HG03460 (cell line): Measurements from ENCODE around the gene MRPS9.

Experiments
- ATAC-seq: cut with Tn5 transposase; IDR thresholded peaks from one replicate; pipeline ENCODE4 v1.9.1; 2021; ENCODE audit not compliant: unreplicated experiment

The MRPS9 gene

DNA sequence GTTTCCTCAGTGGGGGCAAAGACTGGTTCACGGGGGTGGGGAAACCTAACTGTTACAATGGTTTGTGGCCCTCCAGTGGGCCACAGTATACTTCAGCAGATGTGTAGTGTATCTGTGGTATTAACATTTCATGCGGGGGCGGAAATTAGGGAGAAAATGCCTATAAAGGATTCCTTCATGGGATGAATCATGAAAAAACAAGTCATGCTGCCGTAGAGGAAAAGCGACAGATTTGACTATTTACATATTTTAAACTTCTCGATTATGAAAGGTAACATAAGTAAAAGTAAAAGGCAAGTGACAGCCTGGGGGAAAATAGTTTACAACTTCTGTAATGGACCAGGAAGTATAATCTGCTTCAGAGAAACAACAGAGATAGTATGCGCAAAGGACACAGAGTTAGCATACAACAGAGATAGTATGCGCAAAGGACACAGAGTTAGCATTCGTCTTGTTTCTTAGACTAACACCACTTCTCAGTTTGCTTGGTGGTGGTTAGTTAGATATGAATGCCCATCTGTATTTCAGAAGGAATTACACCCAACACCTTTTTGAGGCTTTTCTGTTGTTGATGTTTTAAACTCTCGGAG lies 41.1 kb downstream of the MRPS9 start:
- ATAC-seq = no peak

- no peak for ATAC-seq
Measured at GRCh38 chr2:105080461-105080860, 42.6 kb downstream of the MRPS9 start.

- no peak for ATAC-seq
Measured at GRCh38 chr2:105081006-105081601, 43.2 kb downstream of the MRPS9 start.

- ATAC-seq = no peak
Measured at GRCh38 chr2:105082107-105082506, 44.2 kb downstream of the MRPS9 start.

DNA sequence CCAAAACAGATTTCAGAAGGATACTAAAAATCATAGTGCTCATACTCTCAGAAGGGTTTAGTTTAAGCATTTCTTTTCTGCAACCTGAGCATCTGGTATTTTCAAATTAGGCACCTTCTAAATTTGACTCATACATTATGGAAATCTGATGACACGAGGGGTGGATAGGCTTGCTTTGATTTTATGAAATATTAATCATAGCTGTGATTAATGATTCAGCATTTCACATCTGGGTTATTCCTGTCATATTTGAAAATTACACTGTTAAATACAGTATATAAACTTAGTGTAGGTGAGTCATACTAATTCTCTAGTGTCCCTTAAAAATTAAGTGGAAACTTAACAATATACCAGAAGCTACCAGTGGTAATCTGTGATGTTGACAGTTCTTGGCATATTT lies 47.7 kb downstream of the MRPS9 start:
- ATAC-seq = no peak

DNA sequence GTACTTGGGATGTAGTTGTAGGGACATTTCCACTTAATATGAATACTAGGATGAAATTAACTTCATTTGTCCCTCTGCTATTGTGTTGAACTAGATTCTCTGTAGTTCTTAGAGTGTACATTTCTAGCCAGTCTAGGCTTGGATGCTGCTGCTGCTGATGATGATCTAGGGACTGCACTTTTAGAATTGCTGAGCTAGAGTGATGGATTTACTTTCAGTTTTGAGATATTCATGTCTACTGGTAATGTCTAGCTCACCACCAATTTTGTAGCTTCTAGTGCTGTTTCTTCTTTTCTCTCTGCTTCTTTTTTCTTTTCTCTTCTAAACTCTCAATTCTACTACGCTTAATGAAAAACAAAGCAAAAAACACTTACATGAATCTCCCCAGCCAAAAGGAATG lies 49.4 kb downstream of the MRPS9 start:
- ATAC-seq = no peak

- no peak for ATAC-seq
Measured at GRCh38 chr2:105090091-105090490, 52.2 kb downstream of the MRPS9 start.

DNA sequence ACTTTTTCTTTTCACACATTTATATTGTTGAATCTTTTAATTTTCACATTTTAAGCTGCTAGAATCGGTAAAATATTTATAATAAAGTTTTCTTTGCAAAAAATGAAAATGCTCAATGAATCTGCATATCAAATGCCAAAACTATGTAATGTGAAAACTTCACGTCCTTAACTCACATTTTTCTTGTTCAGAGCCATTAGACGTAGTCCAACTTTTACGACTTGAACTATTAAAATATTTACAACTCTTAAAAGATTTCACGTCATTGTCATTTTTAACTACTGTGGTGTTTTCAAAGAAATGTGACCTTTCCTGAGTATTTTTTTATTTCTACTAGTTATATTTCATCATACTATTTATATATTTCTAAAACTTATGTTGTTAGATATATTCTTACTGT lies 54.9 kb downstream of the MRPS9 start:
- no peak for ATAC-seq

- ATAC-seq = no peak
Measured at GRCh38 chr2:105099153-105099552, 61.3 kb downstream of the MRPS9 start.

DNA sequence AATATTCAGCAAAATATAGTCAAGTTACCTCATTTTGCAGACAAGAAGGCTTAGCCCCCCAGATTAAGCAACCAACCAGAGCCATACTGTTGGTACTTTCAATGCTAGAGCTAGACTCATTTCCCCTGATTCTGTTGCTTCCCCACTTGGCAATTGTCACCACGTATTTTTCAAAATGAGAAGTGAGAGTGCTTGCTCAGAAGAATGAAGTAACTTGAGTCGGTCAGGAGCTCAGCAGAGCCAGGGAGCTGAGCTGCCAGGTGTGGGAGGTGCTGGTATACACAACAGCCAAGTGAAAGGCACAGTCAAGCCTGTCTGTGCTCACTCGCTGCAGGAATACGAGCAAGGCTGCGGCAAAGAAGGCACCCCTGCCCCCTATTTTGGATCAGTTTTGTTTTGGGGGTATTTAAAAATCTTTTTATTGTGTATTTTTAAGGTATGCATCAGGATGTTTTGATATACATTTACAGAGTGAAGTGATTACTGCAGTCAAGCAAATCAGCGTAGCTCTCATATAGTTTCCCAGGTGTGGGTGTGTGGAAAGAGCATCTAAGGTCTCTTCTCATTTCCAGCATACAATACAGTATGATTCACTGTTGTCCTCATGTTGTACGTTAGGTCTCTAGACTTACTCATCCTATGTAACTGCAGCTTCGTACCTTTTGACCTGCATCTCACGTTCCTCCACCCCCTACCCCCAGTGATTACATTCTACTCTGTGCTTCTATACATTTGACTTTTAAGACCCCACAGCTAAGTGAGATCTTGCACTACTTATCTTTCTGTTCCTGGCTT lies 62.4 kb downstream of the MRPS9 start:
- ATAC-seq = peak; percentile 85

DNA sequence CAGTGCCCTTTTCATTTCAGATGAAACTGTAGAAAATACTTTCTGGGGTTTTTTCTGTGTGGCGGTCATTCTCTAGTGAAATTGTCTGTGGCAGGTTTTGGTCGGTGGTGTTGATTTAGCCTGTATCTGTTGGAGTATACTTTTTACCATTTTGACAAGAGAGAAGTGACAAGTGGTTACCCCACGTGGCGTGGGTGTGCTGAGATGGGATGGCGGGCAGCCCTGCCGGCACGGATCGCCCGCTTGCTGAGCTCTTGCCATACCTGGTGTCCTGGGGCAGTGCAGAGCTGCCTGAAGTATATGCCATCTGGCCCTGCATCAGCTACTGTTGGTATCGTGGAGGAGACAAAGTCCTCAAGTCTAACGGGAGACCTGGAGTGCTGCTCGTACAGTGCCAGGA lies 64.1 kb downstream of the MRPS9 start:
- ATAC-seq = no peak

DNA sequence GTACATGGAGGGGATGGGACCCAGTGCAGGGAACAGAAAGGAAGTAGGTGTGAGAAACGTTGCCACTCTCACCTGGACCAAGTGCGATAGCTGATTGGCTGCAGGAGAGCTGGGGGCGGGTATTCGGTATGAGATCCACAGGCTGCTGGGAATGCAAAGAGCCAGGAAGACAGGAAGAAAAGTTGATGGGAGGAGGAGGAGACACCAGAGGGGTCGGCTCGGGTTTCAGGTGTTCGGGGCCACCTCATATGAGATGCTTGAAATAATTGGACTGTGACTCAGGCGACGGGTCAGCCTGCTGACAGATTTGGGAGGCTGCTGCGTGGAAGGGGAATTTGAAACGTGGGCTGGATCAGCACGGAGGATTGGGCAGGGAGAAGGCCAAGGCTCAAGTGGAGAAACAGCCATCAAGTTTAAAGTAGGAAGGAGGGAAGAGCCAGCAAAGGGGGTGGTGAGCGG lies 65.1 kb downstream of the MRPS9 start:
- ATAC-seq = no peak

GRCh38 chr2:105103481-105103880 lies 65.6 kb downstream of the MRPS9 start:
- no peak for ATAC-seq

DNA sequence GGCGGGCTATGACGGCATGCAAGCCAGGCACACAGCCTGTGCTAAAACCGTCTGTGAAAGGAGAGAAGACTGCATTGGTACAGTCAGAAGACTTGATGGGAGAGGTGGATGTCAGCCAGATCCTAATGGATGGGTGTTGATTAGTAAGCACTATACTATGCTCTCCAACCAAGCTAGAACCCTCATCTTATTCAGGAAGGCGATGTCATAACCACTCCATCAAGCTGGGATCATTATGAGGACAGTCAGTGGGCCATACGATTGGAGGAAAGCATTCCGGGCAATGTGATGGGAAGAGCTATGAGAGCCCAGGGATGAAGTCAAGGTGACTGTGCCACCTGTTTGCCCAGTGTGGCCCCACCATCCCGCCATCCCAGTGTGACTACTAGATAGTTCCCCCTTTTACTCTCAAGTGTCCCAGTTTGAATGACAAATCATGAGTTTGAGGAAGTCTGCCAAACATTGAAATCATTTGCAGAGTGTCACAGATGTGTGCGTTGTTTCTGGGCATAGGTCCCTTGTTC lies 66.4 kb downstream of the MRPS9 start:
- ATAC-seq = no peak

GRCh38 chr2:105110295-105110829 lies 72.5 kb downstream of the MRPS9 start:
- no peak for ATAC-seq

- no peak for ATAC-seq
Measured at GRCh38 chr2:105111365-105112150, 73.7 kb downstream of the MRPS9 start.

DNA sequence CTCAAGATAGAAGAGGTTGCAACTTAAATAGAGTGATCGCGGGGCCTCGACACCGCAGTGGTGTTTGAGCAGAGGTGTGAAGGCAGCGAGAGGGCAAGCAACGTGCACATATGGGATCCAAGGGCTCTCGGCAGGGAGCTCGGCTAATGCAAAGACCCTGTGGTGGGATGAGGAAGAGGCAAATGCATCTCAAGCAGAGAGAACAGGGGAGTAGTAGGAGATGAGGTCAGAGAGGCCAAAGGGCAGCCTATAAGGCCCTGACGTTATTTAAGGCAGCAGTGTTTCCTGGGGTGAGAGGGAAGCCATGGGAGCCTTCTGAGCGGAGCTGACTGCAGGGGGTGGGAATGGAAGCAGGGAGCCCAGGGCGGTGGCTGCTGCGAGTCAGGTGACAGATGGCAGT lies 74.5 kb downstream of the MRPS9 start:
- no peak for ATAC-seq

- ATAC-seq = no peak
Measured at GRCh38 chr2:105113616-105114291, 75.9 kb downstream of the MRPS9 start.

GRCh38 chr2:105114551-105114950 lies 76.7 kb downstream of the MRPS9 start:
- no peak for ATAC-seq

DNA sequence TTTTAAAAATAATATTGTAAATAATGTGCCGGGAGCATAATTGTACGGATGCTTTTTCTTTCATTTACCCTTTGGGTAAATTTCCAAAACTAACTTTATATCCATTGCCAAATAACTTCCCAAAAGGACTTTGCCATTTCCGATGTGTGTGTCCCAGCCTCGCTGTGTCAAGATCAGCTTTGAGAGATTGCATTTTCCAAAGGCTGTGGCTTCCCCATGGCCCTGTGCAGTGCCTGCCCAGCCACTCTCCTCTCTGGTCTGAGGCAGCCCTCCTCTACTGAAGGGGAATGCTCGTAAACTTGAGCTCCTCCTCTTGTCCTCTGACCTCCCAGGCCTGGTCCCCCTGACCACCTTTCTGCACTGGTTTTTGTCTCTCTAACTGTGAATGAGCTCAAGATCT lies 78.5 kb downstream of the MRPS9 start:
- ATAC-seq = no peak
